HG02973 (cell line): Measurements from ENCODE around the gene THG1L.

ENCODE experiments used
- ATAC-seq: cut with Tn5 transposase; IDR thresholded peaks from one replicate; pipeline ENCODE4 v1.9.1; 2021; ENCODE audit warnings: moderate library complexity; ENCODE audit not compliant: unreplicated experiment

Gene THG1L

GRCh38 chr5:157750320-157750719 lies 19.1 kb downstream of the THG1L start:
- ATAC-seq = no peak

GRCh38 chr5:157756122-157756521 lies 24.9 kb downstream of the THG1L start:
- no peak for ATAC-seq

- no peak for ATAC-seq
Observed at GRCh38 chr5:157758706-157759105, 27.5 kb downstream of the THG1L start.

GRCh38 chr5:157761690-157762621 lies 30.7 kb downstream of the THG1L start:
- no peak for ATAC-seq

- no peak for ATAC-seq
Observed at GRCh38 chr5:157764531-157764930, 33.3 kb downstream of the THG1L start.

GRCh38 chr5:157766442-157766841 lies 35.2 kb downstream of the THG1L start:
- ATAC-seq = no peak

GRCh38 chr5:157766902-157767301 lies 35.7 kb downstream of the THG1L start:
- ATAC-seq = no peak

GRCh38 chr5:157767689-157768088 lies 36.5 kb downstream of the THG1L start:
- no peak for ATAC-seq

- no peak for ATAC-seq
Observed at GRCh38 chr5:157770665-157771064, 39.4 kb downstream of the THG1L start.

GRCh38 chr5:157772127-157772526 lies 40.9 kb downstream of the THG1L start:
- no peak for ATAC-seq

GRCh38 chr5:157778121-157778805 lies 47.0 kb downstream of the THG1L start:
- no peak for ATAC-seq

GRCh38 chr5:157779221-157779620 lies 48.0 kb downstream of the THG1L start:
- ATAC-seq = no peak

GRCh38 chr5:157785801-157786200 lies 54.6 kb downstream of the THG1L start:
- no peak for ATAC-seq
